ENCODE results near the gene DLEC1.

DNA sequence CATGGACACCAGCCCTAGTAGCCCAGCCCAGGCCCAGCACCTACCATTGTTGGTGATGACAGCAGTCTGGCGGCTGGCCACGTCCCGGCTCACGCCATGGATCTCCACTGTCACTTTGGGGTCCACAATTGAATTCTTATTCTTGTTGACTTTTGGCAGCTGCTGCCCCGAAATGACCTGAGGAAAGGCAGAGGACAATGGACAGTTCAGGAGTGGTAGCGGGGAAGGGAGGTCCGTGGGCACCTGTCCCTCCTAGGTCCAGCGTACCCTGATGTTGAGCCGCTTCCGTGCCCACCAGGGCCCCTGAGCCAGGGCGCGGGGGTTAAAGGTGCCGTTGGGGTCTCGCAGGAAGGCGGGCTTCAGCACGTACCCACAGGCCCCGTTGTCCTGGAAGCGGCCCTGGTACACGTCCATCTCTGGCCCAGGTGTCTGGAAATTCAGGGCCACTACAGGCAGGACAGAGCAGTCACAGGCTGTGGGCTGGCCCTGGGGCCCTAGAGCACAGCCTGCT is 30.8 kb upstream of the DLEC1 start:
- TF ChIP-seq POLR2AphosphoS5 (IDR thresholded peaks at IDR 0.05) = no peak
- TF ChIP-seq POLR2A (IDR thresholded peaks at IDR 0.05) = no peak
